HCT116 (cell line): Measurements from ENCODE around the gene H6PD. TPM values are rescaled to one million over a fixed set of nuclear protein-coding genes. Genes with fewer than 3 reads are reported as not detected.

Source experiments
- ATAC-seq: fragments of 200-7000 bp; cut with Tn5 transposase; 2 replicates; pipeline ENCODE4 v1.9.1; 2020; ENCODE audit warnings: mild to moderate bottlenecking, moderate library complexity
- BruUV-seq: library from RNA; stranded (reverse); fragments of 400-500 nt; replicated peaks from 2 replicates; lab custom pipeline; 2021; lab: Mats Ljungman, UMichigan
- CTCF ChIA-PET: fragments of 300-600 bp; sonication (Branson Sonifier 250); formaldehyde crosslinking; loops from one replicate; lab custom pipeline; 2021; ENCODE audit warnings: antibody characterized with exemption; lab: Charles Lee
- POLR2A ChIA-PET: fragments of 300-600, 350-600 bp; sonication (Branson Sonifier 250); formaldehyde crosslinking; loops from one replicate; lab custom pipeline; 2021; ENCODE audit warnings: antibody characterized with exemption; lab: Charles Lee
- RAD21 ChIA-PET, 2 experiments: fragments of 300-600 bp; sonication (Branson Sonifier 250); formaldehyde crosslinking; loops; one replicate each; lab custom pipeline; 2023; ENCODE audit warnings: low total read pairs in 2 of 2; ENCODE audit not compliant: uncharacterized antibody in 2 of 2, unreplicated experiment in 2 of 2, low non-redundant PET in 1 of 2; lab: Charles Lee
- DNase-seq: peaks from one replicate; pipeline ENCODE4 v3.0.0-alpha.2; 2010; ENCODE audit warnings: low read depth, low spot score
- H2AFZ ChIP-seq: fragments of 200-600 bp; shearing (Covaris generic), sonication (generic); 2 replicates; pipeline ENCODE4 v1.6.1; 2017; ENCODE audit warnings: low read depth, mixed run types, mixed read lengths, antibody characterized with exemption, low read length; ENCODE audit not compliant: poor library complexity, severe bottlenecking
- H3K27ac ChIP-seq: 2 replicates; pipeline ENCODE4 v1.5.1; 2012; ENCODE audit warnings: low read depth, low read length
- H3K27me3 ChIP-seq: fragments of 200-600 bp; sonication (generic); 2 replicates; pipeline ENCODE4 v1.6.1; 2016; ENCODE audit warnings: mixed run types, low read length, mixed read lengths; ENCODE audit not compliant: insufficient read depth
- H3K36me3 ChIP-seq, 2 experiments: fragments of 200-500 bp in 1 of 2; fragments of 200-600 bp in 1 of 2; sonication (Bioruptor generic) in 1 of 2; sonication (generic) in 1 of 2; 2 replicates each; pipeline versions ENCODE4 v1.5.1 to v1.6.1; 2014 to 2016; ENCODE audit warnings: low read length in 2 of 2, inconsistent platforms in 1 of 2, mixed read lengths in 1 of 2, mixed run types in 1 of 2; ENCODE audit not compliant: insufficient read depth in 2 of 2, control insufficient read depth in 1 of 2
- H3K4me1 ChIP-seq, 2 experiments: fragments of 200-600 bp in 1 of 2; sonication (generic) in 1 of 2; 2 replicates each; pipeline versions ENCODE4 v1.5.1 to v1.6.1; 2012 to 2017; ENCODE audit warnings: low read length in 2 of 2, inconsistent platforms in 1 of 2, mild to moderate bottlenecking in 1 of 2, mixed read lengths in 1 of 2, mixed run types in 1 of 2, moderate library complexity in 1 of 2; ENCODE audit not compliant: insufficient read depth in 2 of 2, control insufficient read depth in 1 of 2
- H3K4me2 ChIP-seq: fragments of 200-600 bp; sonication (generic); 2 replicates; pipeline ENCODE4 v1.6.1; 2017; ENCODE audit warnings: mixed run types, low read length, mixed read lengths
- H3K4me3 ChIP-seq, 2 experiments: fragments of 200-600 bp in 1 of 2; sonication (generic) in 1 of 2; replicated peaks in 1 of 2; 2 replicates each; pipeline ENCODE4 v1.5.1; 2011 to 2016; ENCODE audit warnings: low read length in 2 of 2, control low read depth in 1 of 2, low read depth in 1 of 2, mild to moderate bottlenecking in 1 of 2, mixed read lengths in 1 of 2, mixed run types in 1 of 2
- H3K79me2 ChIP-seq: fragments of 200-600 bp; sonication (generic); 2 replicates; pipeline ENCODE4 v1.6.1; 2017; ENCODE audit warnings: mild to moderate bottlenecking, mixed run types, low read length, moderate library complexity, mixed read lengths; ENCODE audit not compliant: insufficient read depth
- H3K9ac ChIP-seq: fragments of 200-600 bp; sonication (generic); 2 replicates; pipeline ENCODE4 v1.6.1; 2016; ENCODE audit warnings: low read length, mixed read lengths
- H3K9me2 ChIP-seq: fragments of 200-600 bp; sonication (generic), shearing (Covaris generic); 2 replicates; pipeline ENCODE4 v1.6.1; 2017; ENCODE audit warnings: mixed run types, mild to moderate bottlenecking, moderate library complexity; ENCODE audit not compliant: insufficient read depth
- H3K9me3 ChIP-seq, 2 experiments: fragments of 200-500 bp in 1 of 2; fragments of 200-600 bp in 1 of 2; sonication (Bioruptor generic) in 1 of 2; sonication (generic) in 1 of 2; 2 replicates each; pipeline ENCODE4 v1.6.1; 2014 to 2017; ENCODE audit warnings: low read length in 2 of 2, mixed read lengths in 2 of 2, inconsistent platforms in 1 of 2, low read depth in 1 of 2, mild to moderate bottlenecking in 1 of 2, mixed run types in 1 of 2, moderate library complexity in 1 of 2; ENCODE audit not compliant: control insufficient read depth in 1 of 2, insufficient read depth in 1 of 2
- H4K20me1 ChIP-seq: fragments of 200-600 bp; sonication (generic), shearing (Covaris generic); 2 replicates; pipeline ENCODE4 v1.6.1; 2017; ENCODE audit warnings: mixed run types, mild to moderate bottlenecking, moderate library complexity; ENCODE audit not compliant: insufficient read depth
- CBX3 ChIP-seq: IDR thresholded peaks from 2 replicates; pipeline ENCODE4 v1.6.1; 2012; ENCODE audit warnings: low read depth
- CEBPB ChIP-seq: IDR thresholded peaks from 2 replicates; pipeline ENCODE4 v1.6.1; 2012; ENCODE audit warnings: low read depth
- EGR1 ChIP-seq: IDR thresholded peaks from 2 replicates; pipeline ENCODE4 v1.6.1; 2012; ENCODE audit warnings: low read depth
- EZH2 ChIP-seq: fragments of 200-600 bp; sonication (generic); IDR thresholded peaks from 2 replicates; pipeline ENCODE4 v1.6.1; 2017; ENCODE audit warnings: antibody characterized with exemption, mixed run types
- EZH2phosphoT487 ChIP-seq: fragments of 200-600 bp; IDR thresholded peaks from 2 replicates; pipeline ENCODE4 v1.6.1; 2018; ENCODE audit warnings: antibody characterized with exemption, borderline replicate concordance
- FOSL1 ChIP-seq: IDR thresholded peaks from 2 replicates; pipeline ENCODE4 v1.6.1; 2012; ENCODE audit warnings: low read depth
- JUND ChIP-seq: IDR thresholded peaks from 2 replicates; pipeline ENCODE4 v1.6.1; 2012
- POLR2A ChIP-seq: IDR thresholded peaks from 2 replicates; pipeline ENCODE4 v1.7.0; 2011; ENCODE audit warnings: borderline replicate concordance; ENCODE audit not compliant: insufficient read depth, insufficient read length; ENCODE audit errors: extremely low read depth
- POLR2AphosphoS5 ChIP-seq: IDR thresholded peaks from 2 replicates; pipeline ENCODE4 v1.6.1; 2011; ENCODE audit warnings: mild to moderate bottlenecking, low read depth, low read length, moderate library complexity
- SIN3A ChIP-seq: IDR thresholded peaks from 2 replicates; pipeline ENCODE4 v1.6.1; 2012; ENCODE audit warnings: low read depth
- SP1 ChIP-seq: IDR thresholded peaks from 2 replicates; pipeline ENCODE4 v1.6.1; 2012; ENCODE audit warnings: low read depth
- SRF ChIP-seq: IDR thresholded peaks from 2 replicates; pipeline ENCODE4 v1.6.1; 2012; ENCODE audit warnings: low read depth
- TCF7L2 ChIP-seq: IDR thresholded peaks from 2 replicates; pipeline ENCODE4 v1.7.0; 2011; ENCODE audit warnings: borderline replicate concordance, inconsistent platforms; ENCODE audit not compliant: insufficient read depth, insufficient read length; ENCODE audit errors: extremely low read depth
- YY1 ChIP-seq: IDR thresholded peaks from 2 replicates; pipeline ENCODE4 v1.6.1; 2011; ENCODE audit warnings: low read length, low read depth, moderate library complexity, mild to moderate bottlenecking; ENCODE audit not compliant: insufficient replicate concordance; ENCODE audit errors: extremely low read depth
- ZFX ChIP-seq: fragments of 450-650 bp; IDR thresholded peaks from 2 replicates; pipeline ENCODE4 v1.6.1; 2017
- ZNF274 ChIP-seq: fragments of 200-500 bp; sonication (Bioruptor generic); IDR thresholded peaks from 2 replicates; pipeline ENCODE4 v1.6.1; 2014; ENCODE audit warnings: mild to moderate bottlenecking, low read depth, low read length, inconsistent platforms
- intact Hi-C: fragments of 100-400 bp; cut with micrococcal nuclease; formaldehyde crosslinking; loops from 2 replicates; pipeline ENCODE4 v1.10.0; 2022
- total RNA-seq: library from RNA; stranded (reverse); gene quantifications from one replicate; pipeline ENCODE4 v1.2.1, GENCODE V29; 2021; ENCODE audit not compliant: unreplicated experiment
- TF ChIP-seq, protein P1 (sequence below), 3 experiments: fragments of 200-600 bp in 1 of 3; sonication (generic) in 1 of 3; IDR thresholded peaks in 2 of 3; conservative IDR thresholded peaks in 1 of 3; 2 replicates each; pipeline ENCODE4 v1.5.1; 2012 to 2017; ENCODE audit warnings: low read depth in 2 of 3, low read length in 2 of 3, antibody characterized with exemption in 1 of 3, borderline replicate concordance in 1 of 3, control low read depth in 1 of 3, mild to moderate bottlenecking in 1 of 3, mixed read lengths in 1 of 3, mixed run types in 1 of 3, moderate library complexity in 1 of 3; ENCODE audit not compliant: insufficient read depth in 1 of 3
- TF ChIP-seq, protein P2 (sequence below): IDR thresholded peaks from 2 replicates; pipeline ENCODE4 v1.6.1; 2011; ENCODE audit warnings: mild to moderate bottlenecking, low read length, moderate library complexity; ENCODE audit not compliant: insufficient replicate concordance; ENCODE audit errors: extremely low read depth

The H6PD gene
- total RNA-seq, 1 experiment from 2014 or later = 16.2 TPM

DNA sequence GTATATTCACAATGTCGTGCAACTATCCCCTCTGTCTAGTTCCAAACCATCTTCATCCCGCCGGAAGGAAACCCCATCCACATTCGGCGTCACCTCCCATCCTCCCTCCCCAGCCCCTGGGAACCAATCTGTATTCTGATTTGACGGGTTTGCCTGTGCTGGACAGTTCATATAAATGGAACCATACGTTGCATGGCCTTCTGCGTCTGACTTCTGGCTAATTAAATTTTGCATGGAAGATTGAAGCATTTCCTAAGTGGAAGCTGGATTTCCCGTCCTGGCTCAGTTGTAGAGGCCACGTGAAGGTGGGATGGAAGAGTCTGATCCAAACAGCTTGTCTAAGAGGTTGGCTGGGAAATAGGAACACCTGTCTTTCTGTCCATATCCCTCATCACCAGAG is 72.7 kb downstream of the H6PD start:
- ChIA-PET POLR2A (no interaction called here), CTCF (no interaction called here), RAD21 (no interaction called here)
- DNase-seq (no peak), ATAC-seq (no peak)
- H4K20me1 ChIP-seq = no peaks in the 10 kb centered on the region
- H3K9me3 ChIP-seq = no peaks in the 10 kb centered on the region
- intact Hi-C loops = no loop called here
- peaks cover 15 to 19% of the 10 kb centered on the region in 2 experiments for H3K4me1 ChIP-seq
- H3K9me2 ChIP-seq = no peaks in the 10 kb centered on the region
- H3K4me2 ChIP-seq = no peak overlapping the region
- BruUV-seq = no TSS peak
- no peak overlapping the region for H3K27ac ChIP-seq
- no peak overlapping the region for H2AFZ ChIP-seq
- no peaks in the 10 kb centered on the region for H3K27me3 ChIP-seq
- H3K79me2 ChIP-seq = peaks cover 76% of the 10 kb centered on the region
- no peak overlapping the region for H3K9ac ChIP-seq
- TF ChIP-seq ZNF274 = no peak
- TF ChIP-seq POLR2A = no peak
- TF ChIP-seq YY1 = no peak
- TF ChIP-seq FOSL1 = no peak
- H3K36me3 ChIP-seq = no peaks in the 10 kb centered on the region
- H3K4me3 ChIP-seq = no peak overlapping the region

DNA sequence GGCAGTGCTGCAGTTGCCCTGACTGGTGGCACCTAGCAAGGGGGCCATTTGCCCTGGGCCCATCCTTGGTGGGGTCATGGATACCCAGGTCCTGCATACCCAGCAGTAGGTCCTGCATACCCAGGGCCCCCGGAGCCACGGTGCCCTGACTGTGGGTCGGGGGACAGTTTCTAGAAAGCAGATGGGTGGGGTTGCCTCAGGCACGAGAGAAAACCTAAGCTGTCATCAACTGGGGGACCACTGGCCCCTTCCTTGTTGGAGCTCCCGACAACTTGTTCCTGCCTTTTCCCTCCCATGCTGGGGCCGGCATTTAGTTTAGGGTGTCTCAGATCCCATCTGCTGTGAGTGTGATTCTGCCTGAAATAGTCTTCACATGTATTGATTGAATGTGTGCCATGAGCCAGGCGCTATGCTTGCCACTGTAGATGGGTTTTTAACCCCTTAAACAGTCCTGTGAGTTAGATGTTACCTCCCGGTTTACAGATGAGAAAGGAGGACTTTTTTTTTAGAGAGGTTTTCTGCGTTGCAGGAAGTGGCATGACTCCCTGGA is 73.7 kb downstream of the H6PD start:
- DNase-seq = no peak
- Histone ChIP-seq H3K27ac (no peak overlapping the region), H3K9ac (no peak overlapping the region), H3K4me3 (no peak overlapping the region), H3K9me3 (no peaks in the 10 kb centered on the region), H3K9me2 (no peaks in the 10 kb centered on the region), H3K4me2 (no peak overlapping the region), H3K36me3 (no peaks in the 10 kb centered on the region), H4K20me1 (no peaks in the 10 kb centered on the region), H3K27me3 (no peaks in the 10 kb centered on the region), H3K4me1 (peaks cover 6 to 9% of the 10 kb centered on the region in 2 experiments), H2AFZ (no peak overlapping the region), H3K79me2 (peaks cover 73% of the 10 kb centered on the region)
- no peak for ATAC-seq
- no TSS peak for BruUV-seq
- POLR2A ChIA-PET = interaction anchor here (0.6 kb wide), 1 partner anchor 166 kb away, joined by 3 read pairs; no protein-coding TSS in a partner anchor
- CTCF ChIA-PET = no interaction called here
- RAD21 ChIA-PET = interaction anchor here in 1 of 2 experiments (1.2 kb wide), 1 partner anchor 9 kb away, joined by 5 read pairs; no protein-coding TSS in a partner anchor
- intact Hi-C loops = no loop called here
- TF ChIP-seq FOSL1 = no peak
- TF ChIP-seq, protein P1, sequence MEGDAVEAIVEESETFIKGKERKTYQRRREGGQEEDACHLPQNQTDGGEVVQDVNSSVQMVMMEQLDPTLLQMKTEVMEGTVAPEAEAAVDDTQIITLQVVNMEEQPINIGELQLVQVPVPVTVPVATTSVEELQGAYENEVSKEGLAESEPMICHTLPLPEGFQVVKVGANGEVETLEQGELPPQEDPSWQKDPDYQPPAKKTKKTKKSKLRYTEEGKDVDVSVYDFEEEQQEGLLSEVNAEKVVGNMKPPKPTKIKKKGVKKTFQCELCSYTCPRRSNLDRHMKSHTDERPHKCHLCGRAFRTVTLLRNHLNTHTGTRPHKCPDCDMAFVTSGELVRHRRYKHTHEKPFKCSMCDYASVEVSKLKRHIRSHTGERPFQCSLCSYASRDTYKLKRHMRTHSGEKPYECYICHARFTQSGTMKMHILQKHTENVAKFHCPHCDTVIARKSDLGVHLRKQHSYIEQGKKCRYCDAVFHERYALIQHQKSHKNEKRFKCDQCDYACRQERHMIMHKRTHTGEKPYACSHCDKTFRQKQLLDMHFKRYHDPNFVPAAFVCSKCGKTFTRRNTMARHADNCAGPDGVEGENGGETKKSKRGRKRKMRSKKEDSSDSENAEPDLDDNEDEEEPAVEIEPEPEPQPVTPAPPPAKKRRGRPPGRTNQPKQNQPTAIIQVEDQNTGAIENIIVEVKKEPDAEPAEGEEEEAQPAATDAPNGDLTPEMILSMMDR (IDR thresholded peaks at IDR 0.05 in 2 of 3, conservative IDR thresholded peaks at IDR 0.05 in 1 of 3; ENCODE audit: borderline replicate concordance in 1 of 3, insufficient read depth in 1 of 3, low read depth in 2 of 3, low read length in 2 of 3) = no peak
- TF ChIP-seq ZNF274 = no peak
- TF ChIP-seq, protein P2, sequence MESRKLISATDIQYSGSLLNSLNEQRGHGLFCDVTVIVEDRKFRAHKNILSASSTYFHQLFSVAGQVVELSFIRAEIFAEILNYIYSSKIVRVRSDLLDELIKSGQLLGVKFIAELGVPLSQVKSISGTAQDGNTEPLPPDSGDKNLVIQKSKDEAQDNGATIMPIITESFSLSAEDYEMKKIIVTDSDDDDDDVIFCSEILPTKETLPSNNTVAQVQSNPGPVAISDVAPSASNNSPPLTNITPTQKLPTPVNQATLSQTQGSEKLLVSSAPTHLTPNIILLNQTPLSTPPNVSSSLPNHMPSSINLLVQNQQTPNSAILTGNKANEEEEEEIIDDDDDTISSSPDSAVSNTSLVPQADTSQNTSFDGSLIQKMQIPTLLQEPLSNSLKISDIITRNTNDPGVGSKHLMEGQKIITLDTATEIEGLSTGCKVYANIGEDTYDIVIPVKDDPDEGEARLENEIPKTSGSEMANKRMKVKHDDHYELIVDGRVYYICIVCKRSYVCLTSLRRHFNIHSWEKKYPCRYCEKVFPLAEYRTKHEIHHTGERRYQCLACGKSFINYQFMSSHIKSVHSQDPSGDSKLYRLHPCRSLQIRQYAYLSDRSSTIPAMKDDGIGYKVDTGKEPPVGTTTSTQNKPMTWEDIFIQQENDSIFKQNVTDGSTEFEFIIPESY = no peak
- no peak for TF ChIP-seq JUND
- TF ChIP-seq SIN3A = no peak
- TF ChIP-seq EGR1 = no peak
- TF ChIP-seq CEBPB = no peak
- no peak for TF ChIP-seq POLR2A
- no peak for TF ChIP-seq ZFX
- no peak for TF ChIP-seq SRF
- no peak for TF ChIP-seq TCF7L2
- TF ChIP-seq SP1 = no peak
- no peak for TF ChIP-seq EZH2
- no peak for TF ChIP-seq POLR2AphosphoS5
- TF ChIP-seq CBX3 = no peak
- TF ChIP-seq EZH2phosphoT487 = no peak
